Right lobe of liver (tissue), 6 donors: Measurements from ENCODE around the gene PRKN. TPM values are rescaled to one million over a fixed set of nuclear protein-coding genes. Genes with fewer than 3 reads are reported as not detected.

Source experiments
- ATAC-seq, 4 donors: fragments of 200-7000 bp; cut with Tn5 transposase; one replicate each; pipeline ENCODE4 v1.9.1; 2020; ENCODE audit warnings: mild to moderate bottlenecking in 4 of 4, moderate library complexity in 4 of 4
- DNase-seq, 3 donors: peaks; one replicate each; pipeline ENCODE4 v3.0.0-alpha.2; 2020
- H3K27ac ChIP-seq, 3 donors: fragments of 200-600 bp; one replicate each; pipeline ENCODE4 v1.8.0; 2022
- H3K27me3 ChIP-seq, 2 donors: fragments of 200-600 bp; one replicate each; pipeline ENCODE4 v1.8.0; 2022
- H3K36me3 ChIP-seq, 4 donors: fragments of 200-600 bp; sonication (generic) in 1 of 4; one replicate each; pipeline versions ENCODE4 v1.5.1 to v1.8.0; 2017 to 2022; ENCODE audit warnings: control low read depth in 1 of 4
- H3K4me1 ChIP-seq, 4 donors: fragments of 200-600 bp; sonication (generic) in 1 of 4; one replicate each; pipeline versions ENCODE4 v1.5.1 to v1.8.0; 2017 to 2022; ENCODE audit warnings: control low read depth in 1 of 4
- H3K4me3 ChIP-seq, 3 donors: fragments of 200-600 bp; one replicate each; pipeline ENCODE4 v1.8.0; 2022
- H3K9me3 ChIP-seq, 4 donors: fragments of 200-600 bp; sonication (generic) in 1 of 4; one replicate each; pipeline versions ENCODE4 v1.5.1 to v1.8.0; 2017 to 2022; ENCODE audit warnings: control low read depth in 1 of 4
- CTCF ChIP-seq, 4 donors: fragments of 200-600 bp in 3 of 4; fragments of 450-650 bp in 1 of 4; IDR thresholded peaks; one replicate each; pipeline versions ENCODE4 v1.5.1 to v1.8.0; 2016 to 2022; ENCODE audit warnings: antibody characterized with exemption in 4 of 4, mild to moderate bottlenecking in 2 of 4
- POLR2A ChIP-seq: fragments of 450-650 bp; IDR thresholded peaks from one replicate; pipeline ENCODE4 v1.6.1; 2017; ENCODE audit warnings: antibody characterized with exemption, mild to moderate bottlenecking
- WGBS: methylation state at CpG from one replicate; pipeline ENCODE4 v1.1.6; 2018; ENCODE audit warnings: low coverage, low lambda C conversion rate; ENCODE audit not compliant: insufficient coverage; ENCODE audit errors: missing lambda C conversion rate; 5-methylcytosine and 5-hydroxymethylcytosine counted together
- intact Hi-C, 2 donors: fragments of 100-400 bp; cut with DNase I; formaldehyde crosslinking; loops; one replicate each; pipeline versions ENCODE4 v1.11.2 to v1.14.1; 2022
- total RNA-seq, 6 experiments: library from RNA; depleted of rRNA in 2 of 6; stranded (reverse); fragments of >200 nt in 2 of 6; fragmentation: NEBNext Ultra II Directional in 3 of 6; extraction: Animal tissue kit (Norgen Biotek cat#: 25700) in 3 of 6; gene quantifications; one replicate each; pipeline versions ENCODE4 v1.1.0 to v1.2.4, GENCODE V29; 2016 to 2023
- donor health status: DM: no; HTN: yes; CAD: no.
- donor health status: DM: no; HTN: no; CAD: no.
- donor health status: DM: no; HTN: no; CAD: no.
- donor health status: DM: no; HTN: yes; CAD: no.
- donor health status: DM: no; HTN: yes; CAD: no.

PRKN gene
- total RNA-seq, 6 experiments from 2014 or later, result 1.1 to 3.7 (median 2.2) TPM

DNA sequence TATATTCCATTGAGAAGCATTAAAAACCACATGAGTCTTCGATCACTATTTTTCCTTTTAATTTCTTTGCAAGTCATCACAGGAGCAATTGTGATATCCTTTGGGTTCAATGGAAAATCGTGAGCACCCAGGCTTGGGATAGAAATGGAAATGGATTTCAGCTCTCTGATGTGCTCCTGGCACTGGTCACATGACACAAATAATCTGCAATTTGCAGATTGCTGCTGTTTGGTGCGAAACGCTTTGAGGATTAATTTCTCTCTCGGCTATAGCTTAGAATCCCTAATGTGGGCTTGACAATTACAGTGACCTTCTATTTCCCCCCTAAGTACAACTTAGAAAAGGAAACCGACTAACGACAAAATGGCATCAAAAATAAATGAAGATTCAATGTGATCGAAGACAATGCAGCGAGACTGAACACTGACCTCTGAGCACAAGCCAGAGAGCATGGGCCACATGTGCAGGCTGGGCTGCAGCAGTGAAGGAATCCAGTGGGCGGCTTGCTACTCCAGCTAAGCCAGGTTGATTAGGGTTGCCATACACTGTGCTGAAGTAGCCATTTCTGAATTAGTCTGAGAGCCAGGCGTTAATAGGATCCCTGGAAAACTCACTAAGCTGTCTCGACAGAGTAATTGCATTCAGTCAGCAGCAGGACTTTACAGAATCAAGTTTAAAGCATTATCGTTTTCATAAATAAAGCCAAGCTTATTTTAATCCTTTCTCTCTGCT is 1151.9 kb downstream of the PRKN start:
- intact Hi-C loops, result no loop called here
- no peaks in the 10 kb centered on the region for H3K27me3 ChIP-seq

GRCh38 chr6:161568885-161569456 is 1158.6 kb downstream of the PRKN start:
- H3K4me1 ChIP-seq, result no peaks in the 10 kb centered on the region
- 77% methylated on average over 6 of the region's 6 CpGs for WGBS
- no peaks in the 10 kb centered on the region for H3K36me3 ChIP-seq
- no peak overlapping the region for H3K27ac ChIP-seq
- no peaks in the 10 kb centered on the region for H3K27me3 ChIP-seq
- intact Hi-C loops, result no loop called here
- ATAC-seq, result no peak
- no peak for DNase-seq
- H3K9me3 ChIP-seq, result no peaks in the 10 kb centered on the region
- no peak overlapping the region for H3K4me3 ChIP-seq
- TF ChIP-seq CTCF (IDR thresholded peaks at IDR 0.05) (no peak), POLR2A (no peak)

More for the DNA sequence above, 1151.9 kb downstream of the PRKN start:
- no peak overlapping the region for H3K27ac ChIP-seq
- no peak for ATAC-seq
- H3K4me1 ChIP-seq, result no peaks in the 10 kb centered on the region
- H3K4me3 ChIP-seq, result no peak overlapping the region
- H3K36me3 ChIP-seq, result no peaks in the 10 kb centered on the region
- WGBS, result 70% methylated on average over 11 of the region's 13 CpGs
- DNase-seq, result no peak
- TF ChIP-seq CTCF (IDR thresholded peaks at IDR 0.05) (no peak), POLR2A (no peak)
- no peaks in the 10 kb centered on the region for H3K9me3 ChIP-seq

DNA sequence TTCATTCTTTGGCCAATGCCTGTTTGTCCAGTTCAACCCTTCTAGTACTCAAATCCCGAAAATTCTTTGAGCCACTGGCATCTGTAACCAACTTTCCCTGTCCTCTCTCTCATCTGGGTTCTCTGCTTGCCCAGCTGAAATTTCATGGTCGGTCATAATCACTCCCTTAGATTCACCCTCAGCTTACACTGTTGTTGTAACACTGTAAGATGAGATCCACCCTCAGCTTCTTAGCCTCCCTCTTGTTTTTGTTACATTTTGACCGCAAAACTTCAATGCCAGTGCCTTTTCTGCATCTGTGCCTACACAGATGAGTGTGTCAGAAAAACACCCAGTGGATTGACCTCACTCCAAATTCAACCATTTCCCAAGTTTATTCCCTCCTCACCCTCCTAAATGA is 1162.6 kb downstream of the PRKN start:
- intact Hi-C loops, result no loop called here
- DNase-seq, result no peak
- WGBS, result 69% methylated on average over 3 of the region's 3 CpGs

DNA sequence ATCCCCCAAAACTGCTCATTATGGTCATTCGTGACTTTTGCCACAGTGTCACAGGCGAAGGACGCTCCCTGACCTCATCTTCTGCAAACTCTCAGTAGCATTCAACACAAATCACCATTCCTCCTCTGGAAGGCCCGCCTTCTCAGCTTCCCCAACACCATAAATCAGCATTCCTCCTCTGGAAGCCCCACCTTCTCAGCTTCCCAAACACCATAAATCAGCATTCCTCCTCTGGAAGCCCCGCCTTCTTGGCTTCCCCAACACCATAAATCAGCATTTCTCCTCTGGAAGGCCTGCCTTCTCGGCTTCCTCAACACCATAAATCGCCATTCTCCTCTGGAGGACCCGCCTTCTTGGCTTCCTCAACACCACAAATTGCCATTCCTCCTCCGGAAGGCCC is 1165.7 kb downstream of the PRKN start:
- 84% methylated on average over 9 of the region's 9 CpGs for WGBS
- Histone ChIP-seq H3K4me1 (no peaks in the 10 kb centered on the region), H3K27ac (no peak overlapping the region), H3K9me3 (no peaks in the 10 kb centered on the region), H3K4me3 (no peak overlapping the region), H3K27me3 (no peaks in the 10 kb centered on the region), H3K36me3 (no peaks in the 10 kb centered on the region)
- DNase-seq (no peak), ATAC-seq (no peak)
- TF ChIP-seq CTCF (IDR thresholded peaks at IDR 0.05), result no peak
- no peak for TF ChIP-seq POLR2A
- intact Hi-C loops, result no loop called here

More for the DNA sequence above, 1162.6 kb downstream of the PRKN start:
- Histone ChIP-seq H3K27ac (no peak overlapping the region), H3K36me3 (no peaks in the 10 kb centered on the region), H3K4me3 (no peak overlapping the region), H3K27me3 (no peaks in the 10 kb centered on the region), H3K4me1 (no peaks in the 10 kb centered on the region), H3K9me3 (no peaks in the 10 kb centered on the region)
- TF ChIP-seq POLR2A (no peak), CTCF (IDR thresholded peaks at IDR 0.05) (no peak)
- no peak for ATAC-seq
